Mesothelial cell of epicardium (in vitro differentiated cells): ENCODE measurements around the gene TLCD3B. TPM values are rescaled to one million over a fixed set of nuclear protein-coding genes. Genes with fewer than 3 reads are reported as not detected.
"Not testable (repeated sequence)": the region's sequence is repeated elsewhere in the genome, so short reads cannot be mapped to it uniquely, and the experiment has no call there.

Experiments
- DNase-seq, 2 experiments: peaks; one replicate each; pipeline ENCODE4 v3.0.0; 2021; ENCODE audit warnings: low spot score in 2 of 2; ENCODE audit not compliant: unreplicated experiment in 2 of 2
- H3K27ac Mint-ChIP-seq: 2 replicates; pipeline ENCODE4 v1.8.0; 2021; ENCODE audit warnings: mixed read lengths
- H3K27me3 Mint-ChIP-seq: 2 replicates; pipeline ENCODE4 v1.8.0; 2021; ENCODE audit warnings: low read depth, mixed read lengths
- H3K36me3 Mint-ChIP-seq: 2 replicates; pipeline ENCODE4 v1.8.0; 2021; ENCODE audit warnings: mixed read lengths
- H3K4me1 Mint-ChIP-seq: 2 replicates; pipeline ENCODE4 v1.8.0; 2021; ENCODE audit warnings: mixed read lengths
- H3K4me3 Mint-ChIP-seq: 2 replicates; pipeline ENCODE4 v1.8.0; 2021; ENCODE audit warnings: mild to moderate bottlenecking, moderate library complexity, mixed read lengths
- H3K9me3 Mint-ChIP-seq: 2 replicates; pipeline ENCODE4 v1.8.0; 2021; ENCODE audit warnings: mixed read lengths
- CTCF ChIP-seq: fragments of 200-600 bp; sonication (generic); IDR thresholded peaks from one replicate; pipeline ENCODE4 v1.5.0; 2021; ENCODE audit warnings: antibody characterized with exemption; ENCODE audit not compliant: unreplicated experiment
- total RNA-seq: library from RNA; stranded (reverse); gene quantifications from 3 replicates; pipeline ENCODE4 v1.2.1, GENCODE V29; 2021

Gene TLCD3B
- total RNA-seq, 1 donor from 2014 or later = 0.72 TPM

- no peak for TF ChIP-seq CTCF
- H3K27ac Mint-ChIP-seq = no peak overlapping the region
Measured at GRCh38 chr16:30018731-30019158, 12.3 kb downstream of the TLCD3B start.

GRCh38 chr16:30017937-30018336 is 13.1 kb downstream of the TLCD3B start:
- H3K9me3 Mint-ChIP-seq, H3K4me1 Mint-ChIP-seq, H3K36me3 Mint-ChIP-seq, H3K27ac Mint-ChIP-seq, DNase-seq, H3K4me3 Mint-ChIP-seq: not testable (repeated sequence)
- H3K27me3 Mint-ChIP-seq = peaks cover 12% of the 10 kb centered on the region

More at GRCh38 chr16:30018731-30019158, 12.3 kb downstream of the TLCD3B start:
- Mint-ChIP-seq H3K4me3 (no peak overlapping the region), H3K4me1 (peaks cover 4% of the 10 kb centered on the region), H3K9me3 (no peaks in the 10 kb centered on the region), H3K36me3 (no peaks in the 10 kb centered on the region), H3K27me3 (peaks cover 12% of the 10 kb centered on the region)
- no peak for DNase-seq

GRCh38 chr16:30017277-30017656 is 13.8 kb downstream of the TLCD3B start:
- Mint-ChIP-seq H3K9me3 (no peaks in the 10 kb centered on the region), H3K27ac (no peak overlapping the region), H3K4me1 (peaks cover 4% of the 10 kb centered on the region), H3K4me3 (no peak overlapping the region), H3K27me3 (peaks cover 16% of the 10 kb centered on the region), H3K36me3 (no peaks in the 10 kb centered on the region)
- no peak for TF ChIP-seq CTCF
- DNase-seq = no peak

- peaks cover 8% of the 10 kb centered on the region for H3K4me1 Mint-ChIP-seq
- H3K9me3 Mint-ChIP-seq = no peaks in the 10 kb centered on the region
- DNase-seq = no peak
- H3K27ac Mint-ChIP-seq = no peak overlapping the region
- no peak overlapping the region for H3K4me3 Mint-ChIP-seq
- H3K27me3 Mint-ChIP-seq = peaks cover 21% of the 10 kb centered on the region
- TF ChIP-seq CTCF = no peak
- H3K36me3 Mint-ChIP-seq = no peaks in the 10 kb centered on the region
Measured at GRCh38 chr16:30016555-30017276, 14.4 kb downstream of the TLCD3B start.

- not testable (repeated sequence) for H3K36me3 Mint-ChIP-seq, H3K9me3 Mint-ChIP-seq, DNase-seq, H3K27ac Mint-ChIP-seq, H3K4me3 Mint-ChIP-seq, H3K4me1 Mint-ChIP-seq
- H3K27me3 Mint-ChIP-seq = peaks cover 25% of the 10 kb centered on the region
Measured at GRCh38 chr16:30015450-30015849, 15.6 kb downstream of the TLCD3B start.

- not testable (repeated sequence) for H3K4me1 Mint-ChIP-seq, H3K36me3 Mint-ChIP-seq, H3K4me3 Mint-ChIP-seq, H3K27ac Mint-ChIP-seq, DNase-seq, H3K9me3 Mint-ChIP-seq
- peaks cover 48% of the 10 kb centered on the region for H3K27me3 Mint-ChIP-seq
Measured at GRCh38 chr16:30012598-30012997, 18.5 kb downstream of the TLCD3B start.

- H3K4me3 Mint-ChIP-seq = peak overlapping the region; percentile 70
- no peak for DNase-seq
- H3K4me1 Mint-ChIP-seq = peaks cover 10% of the 10 kb centered on the region
- H3K27me3 Mint-ChIP-seq = peaks cover 50% of the 10 kb centered on the region
- H3K27ac Mint-ChIP-seq = no peak overlapping the region
- no peak for TF ChIP-seq CTCF
- H3K9me3 Mint-ChIP-seq = no peaks in the 10 kb centered on the region
- H3K36me3 Mint-ChIP-seq = no peaks in the 10 kb centered on the region
Measured at GRCh38 chr16:30011714-30012504, 19.2 kb downstream of the TLCD3B start.
